WTC11 (cell line): ENCODE results near the gene IFIT5. TPM values are rescaled to one million over a fixed set of nuclear protein-coding genes. Genes with fewer than 3 reads are reported as not detected.

ENCODE experiments used
- ATAC-seq: fragments of 200-7000 bp; cut with Tn5 transposase; 2 replicates; pipeline ENCODE4 v1.10.0; 2021; ENCODE audit warnings: mild to moderate bottlenecking, moderate library complexity
- CTCF ChIA-PET: fragments of 300-600 bp; sonication (Branson Sonifier 250); formaldehyde crosslinking; loops from one replicate; lab custom pipeline; 2021; ENCODE audit warnings: antibody characterized with exemption; lab: Charles Lee
- POLR2A ChIA-PET: fragments of 350-600 bp; sonication (Branson Sonifier 250); formaldehyde crosslinking; loops from one replicate; lab custom pipeline; 2021; ENCODE audit warnings: antibody characterized with exemption; lab: Charles Lee
- DNase-seq: peaks from one replicate; pipeline ENCODE4 v3.0.0; 2021; ENCODE audit warnings: low spot score
- H3K27ac Mint-ChIP-seq: 2 replicates; pipeline ENCODE4 v1.8.0; 2021; ENCODE audit warnings: mixed read lengths
- H3K27me3 Mint-ChIP-seq: 2 replicates; pipeline ENCODE4 v1.8.0; 2021; ENCODE audit warnings: low read depth, mild to moderate bottlenecking, moderate library complexity, mixed read lengths
- H3K36me3 Mint-ChIP-seq: 2 replicates; pipeline ENCODE4 v1.8.0; 2021; ENCODE audit warnings: mixed read lengths
- H3K4me1 Mint-ChIP-seq: 2 replicates; pipeline ENCODE4 v1.8.0; 2022; ENCODE audit warnings: mixed read lengths
- H3K4me3 Mint-ChIP-seq: 2 replicates; pipeline ENCODE4 v1.8.0; 2021; ENCODE audit warnings: mild to moderate bottlenecking, moderate library complexity, mixed read lengths
- H3K9me3 Mint-ChIP-seq: 2 replicates; pipeline ENCODE4 v1.8.0; 2021; ENCODE audit warnings: mixed read lengths
- ATF6 ChIP-seq: sonication (generic); formaldehyde crosslinking; IDR thresholded peaks from 2 replicates; pipeline ENCODE4 v1.8.1; 2023; ENCODE audit warnings: mild to moderate bottlenecking, missing genetic modification reagents
- CREM ChIP-seq: sonication (generic); formaldehyde crosslinking; IDR thresholded peaks from 2 replicates; pipeline ENCODE4 v1.8.1; 2022; ENCODE audit warnings: mild to moderate bottlenecking, missing genetic modification reagents, moderate library complexity
- E2F5 ChIP-seq: sonication (generic); formaldehyde crosslinking; IDR thresholded peaks from 2 replicates; pipeline ENCODE4 v1.8.1; 2022; ENCODE audit warnings: mild to moderate bottlenecking, moderate library complexity, missing genetic modification reagents
- ETV6 ChIP-seq: sonication (generic); formaldehyde crosslinking; IDR thresholded peaks from 2 replicates; pipeline ENCODE4 v1.8.1; 2022; ENCODE audit warnings: mild to moderate bottlenecking, missing genetic modification reagents
- GTF2I ChIP-seq: fragments of 250-450 bp; sonication (Bioruptor Pico); conservative IDR thresholded peaks from 2 replicates; pipeline ENCODE4 v1.4.0; 2021; ENCODE audit warnings: mild to moderate bottlenecking
- IRF2 ChIP-seq: sonication (generic); formaldehyde crosslinking; IDR thresholded peaks from 2 replicates; pipeline ENCODE4 v1.8.0; 2022; ENCODE audit warnings: low read depth, missing genetic modification reagents, borderline replicate concordance
- JUN ChIP-seq: sonication (generic); formaldehyde crosslinking; IDR thresholded peaks from 2 replicates; pipeline ENCODE4 v1.8.0; 2023; ENCODE audit warnings: mild to moderate bottlenecking, missing genetic modification reagents
- MXD4 ChIP-seq: fragments of 250-450 bp; sonication (Bioruptor Pico); IDR thresholded peaks from 2 replicates; pipeline ENCODE4 v1.8.0; 2021; ENCODE audit warnings: mild to moderate bottlenecking, moderate library complexity, borderline replicate concordance
- MYBL2 ChIP-seq: sonication (generic); formaldehyde crosslinking; IDR thresholded peaks from 2 replicates; pipeline ENCODE4 v1.8.1; 2023; ENCODE audit warnings: mild to moderate bottlenecking, moderate library complexity, missing genetic modification reagents
- NFE2L1 ChIP-seq: sonication (generic); formaldehyde crosslinking; IDR thresholded peaks from 2 replicates; pipeline ENCODE4 v1.8.1; 2023; ENCODE audit warnings: missing genetic modification reagents
- SP1 ChIP-seq: sonication (generic); formaldehyde crosslinking; conservative IDR thresholded peaks from 2 replicates; pipeline ENCODE4 v1.8.1; 2022; ENCODE audit warnings: missing genetic modification reagents
- TCF7 ChIP-seq: sonication (generic); formaldehyde crosslinking; IDR thresholded peaks from 2 replicates; pipeline ENCODE4 v1.8.0; 2022; ENCODE audit warnings: mild to moderate bottlenecking, low read depth, missing genetic modification reagents, moderate library complexity
- ZBTB43 ChIP-seq: sonication (generic); formaldehyde crosslinking; IDR thresholded peaks from 2 replicates; pipeline ENCODE4 v1.8.1; 2023; ENCODE audit warnings: mild to moderate bottlenecking, missing genetic modification reagents
- ZMAT4 ChIP-seq: fragments of 250-450 bp; sonication (Bioruptor Pico); IDR thresholded peaks from 2 replicates; pipeline ENCODE4 v1.9.0; 2021; ENCODE audit warnings: mild to moderate bottlenecking
- total RNA-seq: library from RNA; stranded (reverse); gene quantifications from 3 replicates; pipeline ENCODE4 v1.2.3, GENCODE V29; 2021

IFIT5 gene
- total RNA-seq, 1 experiment from 2014 or later: 2.0 TPM

GRCh38 chr10:89398003-89398749 is 16.2 kb upstream of the IFIT5 start (continued):
- TF ChIP-seq TCF7 (CRISPR knock-in tag) (no peak), SP1 (CRISPR knock-in tag) (no peak), ZMAT4 (CRISPR knock-in tag) (no peak), CREM (CRISPR knock-in tag) (no peak), MYBL2 (CRISPR knock-in tag) (no peak), GTF2I (no peak), JUN (CRISPR knock-in tag) (no peak), MXD4 (CRISPR knock-in tag) (no peak), IRF2 (CRISPR knock-in tag) (no peak), E2F5 (CRISPR knock-in tag) (no peak)

- Mint-ChIP-seq H3K36me3 (peaks cover 20% of the 10 kb centered on the region), H3K9me3 (peaks cover 34% of the 10 kb centered on the region), H3K27ac (no peak overlapping the region), H3K4me1 (no peaks in the 10 kb centered on the region), H3K4me3 (no peak overlapping the region), H3K27me3 (no peaks in the 10 kb centered on the region)
- CTCF ChIA-PET: no interaction called here
- POLR2A ChIA-PET: no interaction called here
- TF ChIP-seq ETV6 (CRISPR knock-in tag): no peak
- no peak for DNase-seq
- ATAC-seq: no peak
Measured at GRCh38 chr10:89399956-89400355, 14.4 kb upstream of the IFIT5 start.

- Mint-ChIP-seq H3K27me3 (no peaks in the 10 kb centered on the region), H3K4me3 (no peak overlapping the region), H3K27ac (no peak overlapping the region), H3K4me1 (no peaks in the 10 kb centered on the region), H3K36me3 (peaks cover 23% of the 10 kb centered on the region), H3K9me3 (peaks cover 31% of the 10 kb centered on the region)
- DNase-seq (no peak), ATAC-seq (no peak)
- CTCF ChIA-PET: no interaction called here
- TF ChIP-seq IRF2 (CRISPR knock-in tag) (no peak), MXD4 (CRISPR knock-in tag) (no peak), ATF6 (CRISPR knock-in tag) (no peak), NFE2L1 (CRISPR knock-in tag) (no peak), ZBTB43 (no peak)
- POLR2A ChIA-PET: no interaction called here
Measured at GRCh38 chr10:89403043-89403442, 11.3 kb upstream of the IFIT5 start.
